Esophagus muscularis mucosa (tissue), 3 donors: Measurements from ENCODE around the gene HDAC4.

Source experiments
- POLR2A ChIP-seq: fragments of 450-650 bp; IDR thresholded peaks from one replicate; pipeline ENCODE4 v1.6.1; 2017; ENCODE audit warnings: antibody characterized with exemption, moderate library complexity, mild to moderate bottlenecking, low read depth
- POLR2AphosphoS5 ChIP-seq, 2 donors: sonication (generic); formaldehyde crosslinking; IDR thresholded peaks; one replicate each; pipeline ENCODE4 v1.6.1; 2017; ENCODE audit warnings: antibody characterized with exemption in 2 of 2
- TF ChIP-seq, protein P1 (sequence below), 3 experiments: fragments of 200-600 bp in 2 of 3; fragments of 450-650 bp in 1 of 3; sonication (generic) in 2 of 3; IDR thresholded peaks; one replicate each; pipeline ENCODE4 v1.5.1; 2017 to 2019; ENCODE audit warnings: antibody characterized with exemption in 3 of 3, mild to moderate bottlenecking in 2 of 3, moderate library complexity in 1 of 3

DNA sequence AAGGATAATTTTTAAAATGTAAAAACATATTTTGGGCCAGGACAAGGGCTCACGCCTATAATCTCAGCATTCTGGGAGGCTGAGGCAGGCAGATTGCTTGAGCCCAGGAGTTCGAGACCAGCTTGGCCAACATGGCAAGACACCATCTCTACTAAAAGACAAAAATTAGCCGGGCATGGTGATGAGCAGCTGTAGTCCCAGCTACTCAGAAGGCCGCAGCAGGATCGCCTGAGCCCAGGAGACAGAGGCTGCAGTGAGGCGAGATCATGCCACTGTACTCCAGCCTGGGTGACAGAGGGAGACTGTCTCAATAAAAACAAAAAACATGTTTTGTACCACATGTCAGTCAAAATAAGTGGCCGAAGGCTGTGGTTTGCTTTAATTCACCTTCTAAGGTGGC lies 122.5 kb downstream of the HDAC4 start:
- no peak for TF ChIP-seq POLR2A
- TF ChIP-seq POLR2AphosphoS5 (IDR thresholded peaks at IDR 0.05) = no peak
- TF ChIP-seq, protein P1, sequence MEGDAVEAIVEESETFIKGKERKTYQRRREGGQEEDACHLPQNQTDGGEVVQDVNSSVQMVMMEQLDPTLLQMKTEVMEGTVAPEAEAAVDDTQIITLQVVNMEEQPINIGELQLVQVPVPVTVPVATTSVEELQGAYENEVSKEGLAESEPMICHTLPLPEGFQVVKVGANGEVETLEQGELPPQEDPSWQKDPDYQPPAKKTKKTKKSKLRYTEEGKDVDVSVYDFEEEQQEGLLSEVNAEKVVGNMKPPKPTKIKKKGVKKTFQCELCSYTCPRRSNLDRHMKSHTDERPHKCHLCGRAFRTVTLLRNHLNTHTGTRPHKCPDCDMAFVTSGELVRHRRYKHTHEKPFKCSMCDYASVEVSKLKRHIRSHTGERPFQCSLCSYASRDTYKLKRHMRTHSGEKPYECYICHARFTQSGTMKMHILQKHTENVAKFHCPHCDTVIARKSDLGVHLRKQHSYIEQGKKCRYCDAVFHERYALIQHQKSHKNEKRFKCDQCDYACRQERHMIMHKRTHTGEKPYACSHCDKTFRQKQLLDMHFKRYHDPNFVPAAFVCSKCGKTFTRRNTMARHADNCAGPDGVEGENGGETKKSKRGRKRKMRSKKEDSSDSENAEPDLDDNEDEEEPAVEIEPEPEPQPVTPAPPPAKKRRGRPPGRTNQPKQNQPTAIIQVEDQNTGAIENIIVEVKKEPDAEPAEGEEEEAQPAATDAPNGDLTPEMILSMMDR (IDR thresholded peaks at IDR 0.05) = no peak
